ENCODE results near the gene CYP26B1.

Gene CYP26B1

DNA sequence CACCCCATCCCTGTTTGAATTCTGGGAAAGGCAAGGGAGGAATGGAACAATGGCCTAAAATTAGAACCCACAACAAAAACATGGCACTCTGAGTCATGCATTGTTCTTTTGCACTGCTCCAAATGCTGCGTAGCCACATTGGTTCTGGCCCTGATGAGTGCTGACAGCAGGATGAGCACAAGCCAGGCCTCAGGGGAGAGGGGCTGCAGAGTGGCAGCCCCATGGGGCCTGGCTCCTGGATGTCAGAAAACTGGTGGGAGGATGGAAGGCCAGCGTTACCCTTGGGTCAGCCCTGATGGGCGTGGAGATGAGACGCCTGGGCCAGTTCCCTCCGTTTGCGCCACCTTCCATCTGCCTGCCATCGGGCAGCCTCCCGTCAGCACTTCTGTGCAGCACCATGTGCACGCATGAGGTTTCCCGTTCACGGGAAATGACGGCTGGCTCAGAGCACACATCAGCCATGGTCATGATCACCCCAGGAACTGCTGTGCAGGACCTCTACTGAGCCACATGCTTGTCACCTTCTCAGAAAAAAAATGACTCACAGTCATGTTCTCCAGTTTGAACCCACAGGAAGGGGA, 65.6 kb downstream of the CYP26B1 start:
- no peak for DNase-seq (ENCODE audit: low read depth in 2 of 2)

DNA sequence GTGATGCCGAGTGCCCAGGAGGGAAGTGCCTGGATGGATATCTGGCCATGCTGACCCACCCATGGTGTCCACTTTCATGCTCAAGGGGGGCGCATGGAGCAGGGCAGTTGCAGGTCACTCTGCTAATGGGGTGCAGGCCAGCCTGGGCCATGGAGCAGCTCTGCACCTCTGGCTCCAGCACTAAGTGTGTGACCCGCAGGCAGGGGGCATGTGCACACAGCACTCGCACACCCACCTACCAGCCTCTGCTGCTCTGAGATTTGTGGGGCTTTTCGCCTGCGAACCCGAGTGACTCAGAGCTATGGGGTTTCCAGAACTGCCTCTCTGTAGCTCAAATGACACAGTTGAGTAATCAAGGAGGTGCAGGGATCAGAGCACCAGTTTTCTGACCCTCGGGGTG, 66.2 kb downstream of the CYP26B1 start:
- DNase-seq (ENCODE audit: low read depth in 2 of 2), result no peak

DNA sequence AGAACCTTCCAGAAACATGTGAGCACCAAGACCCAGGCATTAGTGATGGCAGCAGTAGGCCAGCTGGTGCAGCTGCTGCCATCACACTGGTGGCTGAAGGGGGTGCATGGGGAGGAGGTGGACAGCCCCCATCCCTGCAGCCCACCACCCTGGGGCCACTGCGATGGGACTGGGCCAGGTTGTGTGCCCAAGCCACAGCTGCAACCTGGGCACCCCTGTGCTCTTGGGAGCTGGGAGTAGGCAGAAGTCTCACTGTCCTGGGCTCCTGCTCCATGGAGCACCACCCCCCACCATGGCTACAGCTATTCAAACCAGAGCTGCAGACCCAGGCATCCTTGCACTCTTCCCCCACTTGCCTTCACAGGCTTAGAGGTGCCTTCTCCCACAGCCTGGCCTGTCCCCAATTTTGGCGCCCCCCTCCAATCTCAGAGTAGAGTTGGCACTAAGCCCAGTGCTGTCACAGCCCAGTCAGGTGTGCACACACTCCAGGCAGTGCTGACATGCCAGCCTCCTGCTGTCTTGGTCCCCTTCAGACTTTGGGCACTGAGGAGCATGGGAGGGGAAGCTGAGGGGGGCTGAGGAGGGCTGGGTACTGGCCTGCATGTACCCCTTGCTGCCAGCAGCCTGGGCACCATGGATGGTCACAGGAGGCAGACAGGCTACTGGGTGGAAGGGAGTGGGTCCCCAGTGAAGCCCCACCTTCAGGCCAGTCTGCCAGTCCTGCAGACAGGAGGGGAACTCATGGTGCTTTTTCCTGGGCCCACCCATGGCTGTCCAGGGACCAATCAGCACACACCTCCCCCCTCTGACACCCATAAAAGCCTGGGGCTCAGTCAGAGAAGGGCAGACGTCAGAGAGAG, 67.1 kb downstream of the CYP26B1 start:
- no peak for DNase-seq (ENCODE audit: low read depth in 2 of 2)

All from stimulated activated CD8-positive, alpha-beta memory T cell treated with anti-CD3 and anti-CD28 coated beads, Interleukin-7, amount 100 ng/mL, for 1 hour (primary cell).